Measurements from ENCODE around the gene TMC1. TPM values are rescaled to one million over a fixed set of nuclear protein-coding genes. Genes with fewer than 3 reads are reported as not detected.
"Not testable (repeated sequence)": the region's sequence is repeated elsewhere in the genome, so short reads cannot be mapped to it uniquely, and the experiment has no call there.

Gene TMC1
- total and polyA plus RNA-seq, 12 donors: 0.01 to 0.67 (median 0.43) TPM; not detected in 6

DNA sequence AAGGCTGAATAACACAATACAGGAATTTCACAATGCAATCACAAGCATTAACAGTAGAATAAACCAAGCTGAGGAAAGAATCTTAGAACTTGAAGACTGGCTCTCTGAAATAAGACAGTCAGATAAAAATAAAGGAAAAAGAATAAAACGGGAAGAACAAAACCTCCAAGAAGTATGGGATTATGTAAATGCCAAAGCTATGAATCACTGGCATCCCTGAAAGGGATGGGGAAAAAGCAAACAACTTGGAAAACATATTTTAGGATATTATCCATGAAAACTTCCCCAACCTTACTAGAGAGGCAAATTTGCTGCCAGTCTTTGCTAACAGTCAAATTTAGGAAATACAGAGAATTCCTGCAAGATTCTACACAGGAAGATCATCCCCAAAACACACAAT, 273.5 kb downstream of the TMC1 start:
- DNase-seq: no peak
- ATAC-seq: no peak
- no peaks in the 10 kb centered on the region for H3K27me3 ChIP-seq
- H3K36me3 ChIP-seq: no peaks in the 10 kb centered on the region
- TF ChIP-seq, protein P1, sequence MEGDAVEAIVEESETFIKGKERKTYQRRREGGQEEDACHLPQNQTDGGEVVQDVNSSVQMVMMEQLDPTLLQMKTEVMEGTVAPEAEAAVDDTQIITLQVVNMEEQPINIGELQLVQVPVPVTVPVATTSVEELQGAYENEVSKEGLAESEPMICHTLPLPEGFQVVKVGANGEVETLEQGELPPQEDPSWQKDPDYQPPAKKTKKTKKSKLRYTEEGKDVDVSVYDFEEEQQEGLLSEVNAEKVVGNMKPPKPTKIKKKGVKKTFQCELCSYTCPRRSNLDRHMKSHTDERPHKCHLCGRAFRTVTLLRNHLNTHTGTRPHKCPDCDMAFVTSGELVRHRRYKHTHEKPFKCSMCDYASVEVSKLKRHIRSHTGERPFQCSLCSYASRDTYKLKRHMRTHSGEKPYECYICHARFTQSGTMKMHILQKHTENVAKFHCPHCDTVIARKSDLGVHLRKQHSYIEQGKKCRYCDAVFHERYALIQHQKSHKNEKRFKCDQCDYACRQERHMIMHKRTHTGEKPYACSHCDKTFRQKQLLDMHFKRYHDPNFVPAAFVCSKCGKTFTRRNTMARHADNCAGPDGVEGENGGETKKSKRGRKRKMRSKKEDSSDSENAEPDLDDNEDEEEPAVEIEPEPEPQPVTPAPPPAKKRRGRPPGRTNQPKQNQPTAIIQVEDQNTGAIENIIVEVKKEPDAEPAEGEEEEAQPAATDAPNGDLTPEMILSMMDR (IDR thresholded peaks at IDR 0.05): no peak
- H3K4me1 ChIP-seq: no peaks in the 10 kb centered on the region
- intact Hi-C loops (cut with DNase I): no loop called here
- no peak overlapping the region for H3K4me3 ChIP-seq
- WGBS, 2 donors: 63 to 71% methylated on average over 1 of the region's 1 CpG
- H3K27ac ChIP-seq: no peak overlapping the region
- H3K9me3 ChIP-seq: peaks cover 0 to 42% (median 13%) of the 10 kb centered on the region in 11 donors

DNA sequence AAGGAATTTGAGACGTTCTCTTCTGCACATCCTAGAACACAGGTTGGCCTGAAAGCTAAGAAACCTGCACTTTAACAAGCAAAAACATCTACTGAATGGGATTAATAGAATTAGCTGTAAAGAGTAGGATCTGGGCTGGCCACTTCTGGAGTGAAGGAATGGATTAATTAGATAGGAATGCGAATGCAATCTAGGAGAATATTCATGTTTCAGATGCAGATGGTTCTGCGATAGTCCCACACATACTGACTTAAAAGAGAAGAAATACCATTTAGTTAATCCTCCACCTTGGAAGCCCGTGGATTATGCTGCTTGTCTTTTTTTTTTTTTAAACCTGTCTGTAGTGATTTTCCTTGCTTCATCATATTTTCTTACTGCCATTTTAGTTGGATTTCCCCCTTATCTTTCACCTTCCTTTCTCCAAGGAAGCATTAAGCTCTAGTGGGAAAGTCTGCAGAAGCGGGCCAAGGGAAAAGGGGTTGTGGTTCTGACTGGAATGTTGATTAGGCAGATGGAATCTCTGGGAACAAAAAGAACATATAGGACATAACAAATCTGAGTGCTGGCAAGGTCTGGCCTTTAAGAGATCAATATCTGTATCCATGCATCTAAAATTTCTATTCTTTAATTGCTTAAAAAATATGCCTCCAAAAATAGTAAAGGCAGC, 279.1 kb downstream of the TMC1 start:
- TF ChIP-seq, protein P1 (IDR thresholded peaks at IDR 0.05): no peak
- Histone ChIP-seq H3K4me1 (no peaks in the 10 kb centered on the region), H3K4me3 (no peak overlapping the region), H3K36me3 (no peaks in the 10 kb centered on the region), H3K9me3 (peaks cover 0 to 40% (median 11%) of the 10 kb centered on the region in 11 donors), H3K27ac (no peak overlapping the region), H3K27me3 (no peaks in the 10 kb centered on the region)
- DNase-seq: no peak
- no peak for ATAC-seq
- WGBS, 2 donors: 65 to 71% methylated on average over 5 of the region's 5 CpGs
- intact Hi-C loops (cut with DNase I): no loop called here

DNA sequence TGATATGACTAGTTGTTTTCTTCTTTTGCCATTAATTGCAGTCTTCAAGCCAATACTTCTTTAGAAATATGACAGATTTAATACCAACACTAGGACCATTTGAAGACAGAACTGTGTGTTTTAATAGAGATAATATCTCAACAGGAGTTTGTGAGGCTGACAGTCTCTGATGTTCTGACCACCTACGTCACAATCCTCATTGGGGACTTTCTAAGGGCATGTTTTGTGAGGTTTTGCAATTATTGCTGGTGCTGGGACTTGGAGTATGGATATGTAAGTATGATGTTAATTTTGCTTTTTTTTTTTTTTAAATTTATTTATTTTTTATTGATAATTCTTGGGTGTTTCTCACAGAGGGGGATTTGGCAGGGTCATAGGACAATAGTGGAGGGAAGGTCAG, 283.8 kb downstream of the TMC1 start:
- ATAC-seq (no peak), DNase-seq (no peak)
- Histone ChIP-seq H3K27me3 (no peaks in the 10 kb centered on the region), H3K4me3 (no peak overlapping the region), H3K27ac (no peak overlapping the region), H3K9me3 (peaks cover 0 to 10% (median 0%) of the 10 kb centered on the region in 11 donors), H3K36me3 (no peaks in the 10 kb centered on the region), H3K4me1 (no peaks in the 10 kb centered on the region)
- WGBS, 2 donors: 86 to 93% methylated on average over 1 of the region's 1 CpG
- intact Hi-C loops (cut with DNase I): no loop called here
- TF ChIP-seq, protein P1 (IDR thresholded peaks at IDR 0.05): no peak

DNA sequence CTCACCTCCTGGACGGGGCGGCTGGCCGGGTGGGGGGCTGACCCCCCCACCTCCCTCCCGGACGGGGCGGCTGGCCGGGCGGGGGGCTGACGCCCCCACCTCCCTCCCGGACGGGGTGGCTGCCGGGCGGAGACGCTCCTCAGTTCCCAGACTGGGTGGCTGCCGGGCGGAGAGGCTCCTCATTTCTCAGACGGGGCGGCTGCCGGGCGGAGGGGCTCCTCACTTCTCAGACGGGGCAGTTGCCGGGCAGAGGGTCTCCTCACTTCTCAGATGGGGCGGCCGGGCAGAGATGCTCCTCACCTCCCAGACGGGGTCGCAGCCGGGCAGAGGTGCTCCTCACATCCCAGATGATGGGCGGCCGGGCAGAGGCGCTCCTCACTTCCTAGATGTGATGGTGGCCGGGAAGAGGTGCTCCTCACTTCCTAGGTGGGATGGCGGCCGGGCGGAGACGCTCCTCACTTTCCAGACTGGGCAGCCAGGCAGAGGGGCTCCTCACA, 285.0 kb downstream of the TMC1 start:
- H3K36me3 ChIP-seq; H3K4me1 ChIP-seq; intact Hi-C loops (cut with DNase I); H3K4me3 ChIP-seq; H3K27ac ChIP-seq; ATAC-seq; H3K27me3 ChIP-seq; DNase-seq: not testable (repeated sequence)
- 96 to 99% methylated on average over 11 to 30 of the region's 35 CpGs for WGBS, 2 donors
- peaks cover 0 to 10% (median 0%) of the 10 kb centered on the region in 11 donors for H3K9me3 ChIP-seq

DNA sequence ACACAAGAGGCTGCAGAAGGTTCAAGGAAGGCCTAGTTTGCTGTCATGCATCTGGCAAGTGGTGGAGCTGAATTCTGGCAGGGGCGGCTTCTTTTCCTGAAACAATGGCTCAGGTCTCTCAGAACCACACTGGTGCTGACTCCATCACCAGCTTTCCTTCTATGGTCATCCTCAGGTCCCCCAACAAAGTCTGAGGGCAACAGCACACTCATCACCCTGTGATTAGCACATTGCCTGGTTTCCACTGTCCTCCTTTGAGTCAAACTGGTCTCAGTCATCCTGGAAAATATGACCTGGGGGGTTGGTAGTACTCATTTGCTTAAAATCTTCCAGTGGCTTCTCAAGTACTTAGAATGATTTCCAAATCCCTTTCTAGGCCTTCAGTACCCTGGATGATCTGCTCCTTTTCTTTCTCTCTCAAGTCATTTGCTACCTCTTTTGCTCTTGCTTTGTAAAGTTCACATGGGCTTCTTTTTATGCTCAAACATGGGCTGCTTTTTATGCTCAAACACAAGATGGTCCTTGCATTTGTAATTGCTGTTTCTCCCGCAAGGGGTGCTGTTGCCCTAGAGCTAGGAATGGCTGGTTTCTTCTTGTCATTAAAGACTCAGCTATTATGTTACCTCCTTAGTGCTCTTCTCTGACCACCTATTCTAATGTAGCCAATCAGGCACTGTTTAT, 286.5 kb downstream of the TMC1 start:
- DNase-seq: no peak
- TF ChIP-seq, protein P1 (IDR thresholded peaks at IDR 0.05): peak in 3 of 9 donors; percentile 11 to 14 (median 12)
- whole genome bisulfite sequencing, 2 donors: 79 to 80% methylated on average over 2 of the region's 2 CpGs
- Histone ChIP-seq H3K9me3 (peaks cover 0 to 7% (median 0%) of the 10 kb centered on the region in 11 donors), H3K27ac (no peak overlapping the region), H3K36me3 (no peaks in the 10 kb centered on the region), H3K27me3 (no peaks in the 10 kb centered on the region), H3K4me3 (no peak overlapping the region), H3K4me1 (no peaks in the 10 kb centered on the region)
- intact Hi-C loops (cut with DNase I): no loop called here
- no peak for ATAC-seq
